C4-2B (cell line): ENCODE data around the gene GALNT17.

Source experiments
- CTCF ChIP-seq: fragments of 450-650 bp; conservative IDR thresholded peaks from 2 replicates; pipeline ENCODE4 v1.5.1; 2017; ENCODE audit warnings: mild to moderate bottlenecking
- ZFX ChIP-seq: fragments of 450-650 bp; IDR thresholded peaks from 2 replicates; pipeline ENCODE4 v1.6.1; 2017

GRCh38 chr7:71236230-71237105 is 104.5 kb downstream of the GALNT17 start:
- TF ChIP-seq CTCF = no peak
- no peak for TF ChIP-seq ZFX
